ENCODE results near the gene RTP5. TPM values are rescaled to one million over a fixed set of nuclear protein-coding genes. Genes with fewer than 3 reads are reported as not detected.
"Not testable (repeated sequence)": the region's sequence is repeated elsewhere in the genome, so short reads cannot be mapped to it uniquely, and the experiment has no call there.

Gene RTP5
- total and polyA plus RNA-seq, 9 donors = 0.05 to 0.06 (median 0.05) TPM; not detected in 6

- Histone ChIP-seq H3K4me1 (ENCODE audit: control insufficient read depth, insufficient read depth, low read length) (peaks cover 17% of the 10 kb centered on the region), H3K9me3 (replicated peaks; ENCODE audit: control insufficient read depth, low read depth, low read length) (peaks cover 2% of the 10 kb centered on the region), H3K27me3 (ENCODE audit: control insufficient read depth, insufficient read depth, low read length) (peaks cover 14% of the 10 kb centered on the region), H3K27ac (ENCODE audit: low read length) (no peak overlapping the region), H3K4me3 (ENCODE audit: low read length) (no peak overlapping the region), H3K36me3 (ENCODE audit: control insufficient read depth, insufficient read depth, low read length) (no peaks in the 10 kb centered on the region)
- DNase-seq = no peak
- 78% methylated on average over 13 of the region's 15 CpGs for WGBS (ENCODE audit: insufficient coverage)
Observed at GRCh38 chr2:241872313-241872642, 2.7 kb downstream of the RTP5 start.

GRCh38 chr2:241873081-241873802, 3.7 kb downstream of the RTP5 start:
- no peak for DNase-seq
- Histone ChIP-seq H3K9me3 (replicated peaks; ENCODE audit: control insufficient read depth, low read depth, low read length) (peaks cover 2% of the 10 kb centered on the region), H3K36me3 (ENCODE audit: control insufficient read depth, insufficient read depth, low read length) (no peaks in the 10 kb centered on the region), H3K27me3 (ENCODE audit: control insufficient read depth, insufficient read depth, low read length) (peaks cover 6% of the 10 kb centered on the region), H3K4me1 (ENCODE audit: control insufficient read depth, insufficient read depth, low read length) (peaks cover 18% of the 10 kb centered on the region), H3K27ac (ENCODE audit: low read length) (no peak overlapping the region), H3K4me3 (ENCODE audit: low read length) (no peak overlapping the region)
- WGBS (ENCODE audit: insufficient coverage) = 95% methylated on average over 22 of the region's 54 CpGs

- no peaks in the 10 kb centered on the region for H3K36me3 ChIP-seq (ENCODE audit: control insufficient read depth, insufficient read depth, low read length)
- H3K4me3 ChIP-seq (ENCODE audit: low read length) = no peak overlapping the region
- WGBS (ENCODE audit: insufficient coverage) = 100% methylated on average over 1 of the region's 7 CpGs
- H3K4me1 ChIP-seq (ENCODE audit: control insufficient read depth, insufficient read depth, low read length) = peaks cover 16% of the 10 kb centered on the region
- H3K9me3 ChIP-seq (replicated peaks; ENCODE audit: control insufficient read depth, low read depth, low read length) = peaks cover 2% of the 10 kb centered on the region
- H3K27ac ChIP-seq (ENCODE audit: low read length) = no peak overlapping the region
- DNase-seq = no peak
- peaks cover 2% of the 10 kb centered on the region for H3K27me3 ChIP-seq (ENCODE audit: control insufficient read depth, insufficient read depth, low read length)
Observed at GRCh38 chr2:241873803-241874110, 4.2 kb downstream of the RTP5 start.

- H3K4me3 ChIP-seq (ENCODE audit: low read length) = no peak overlapping the region
- no peak overlapping the region for H3K27ac ChIP-seq (ENCODE audit: low read length)
- DNase-seq = no peak
- 83% methylated on average over 16 of the region's 17 CpGs for WGBS (ENCODE audit: insufficient coverage)
- H3K27me3 ChIP-seq (ENCODE audit: control insufficient read depth, insufficient read depth, low read length) = peaks cover under 1% of the 10 kb centered on the region
- no peaks in the 10 kb centered on the region for H3K36me3 ChIP-seq (ENCODE audit: control insufficient read depth, insufficient read depth, low read length)
- H3K9me3 ChIP-seq (replicated peaks; ENCODE audit: control insufficient read depth, low read depth, low read length) = peaks cover 2% of the 10 kb centered on the region
- H3K4me1 ChIP-seq (ENCODE audit: control insufficient read depth, insufficient read depth, low read length) = peaks cover 16% of the 10 kb centered on the region
Observed at GRCh38 chr2:241874277-241874925, 4.9 kb downstream of the RTP5 start.

- not testable (repeated sequence) for H3K9me3 ChIP-seq (replicated peaks; ENCODE audit: control insufficient read depth, low read depth, low read length); H3K4me3 ChIP-seq (ENCODE audit: low read length); H3K27me3 ChIP-seq (ENCODE audit: control insufficient read depth, insufficient read depth, low read length); DNase-seq; H3K27ac ChIP-seq (ENCODE audit: low read length); H3K36me3 ChIP-seq (ENCODE audit: control insufficient read depth, insufficient read depth, low read length)
- peaks cover 15% of the 10 kb centered on the region for H3K4me1 ChIP-seq (ENCODE audit: control insufficient read depth, insufficient read depth, low read length)
- WGBS (ENCODE audit: insufficient coverage) = 61% methylated on average over 9 of the region's 22 CpGs
Observed at GRCh38 chr2:241875754-241876527, 6.4 kb downstream of the RTP5 start.

- DNase-seq = no peak
- 88% methylated on average over 13 of the region's 18 CpGs for WGBS (ENCODE audit: insufficient coverage)
- H3K4me3 ChIP-seq (ENCODE audit: low read length) = no peak overlapping the region
Observed at GRCh38 chr2:241876528-241877196, 7.1 kb downstream of the RTP5 start.

GRCh38 chr2:241877197-241877685, 7.7 kb downstream of the RTP5 start:
- peaks cover 22% of the 10 kb centered on the region for H3K4me1 ChIP-seq (ENCODE audit: control insufficient read depth, insufficient read depth, low read length)
- no peak overlapping the region for H3K27ac ChIP-seq (ENCODE audit: low read length)
- H3K36me3 ChIP-seq (ENCODE audit: control insufficient read depth, insufficient read depth, low read length) = no peaks in the 10 kb centered on the region
- no peaks in the 10 kb centered on the region for H3K27me3 ChIP-seq (ENCODE audit: control insufficient read depth, insufficient read depth, low read length)
- no peak overlapping the region for H3K4me3 ChIP-seq (ENCODE audit: low read length)
- peaks cover 2% of the 10 kb centered on the region for H3K9me3 ChIP-seq (replicated peaks; ENCODE audit: control insufficient read depth, low read depth, low read length)
- no peak for DNase-seq
- 72% methylated on average over 9 of the region's 16 CpGs for WGBS (ENCODE audit: insufficient coverage)

More at GRCh38 chr2:241876528-241877196, 7.1 kb downstream of the RTP5 start:
- H3K27me3 ChIP-seq (ENCODE audit: control insufficient read depth, insufficient read depth, low read length) = no peaks in the 10 kb centered on the region
- peaks cover 2% of the 10 kb centered on the region for H3K9me3 ChIP-seq (replicated peaks; ENCODE audit: control insufficient read depth, low read depth, low read length)
- peaks cover 16% of the 10 kb centered on the region for H3K4me1 ChIP-seq (ENCODE audit: control insufficient read depth, insufficient read depth, low read length)
- H3K36me3 ChIP-seq (ENCODE audit: control insufficient read depth, insufficient read depth, low read length) = no peaks in the 10 kb centered on the region
- no peak overlapping the region for H3K27ac ChIP-seq (ENCODE audit: low read length)

- Histone ChIP-seq H3K27ac (ENCODE audit: low read length) (no peak overlapping the region), H3K4me1 (ENCODE audit: control insufficient read depth, insufficient read depth, low read length) (peaks cover 29% of the 10 kb centered on the region), H3K36me3 (ENCODE audit: control insufficient read depth, insufficient read depth, low read length) (no peaks in the 10 kb centered on the region), H3K9me3 (replicated peaks; ENCODE audit: control insufficient read depth, low read depth, low read length) (peaks cover 2% of the 10 kb centered on the region), H3K27me3 (ENCODE audit: control insufficient read depth, insufficient read depth, low read length) (no peaks in the 10 kb centered on the region), H3K4me3 (ENCODE audit: low read length) (no peak overlapping the region)
- WGBS (ENCODE audit: insufficient coverage) = 74% methylated on average over 9 of the region's 27 CpGs
- DNase-seq = peak; percentile 84
Observed at GRCh38 chr2:241877989-241878970, 8.8 kb downstream of the RTP5 start.

GRCh38 chr2:241879326-241879725, 9.8 kb downstream of the RTP5 start:
- Histone ChIP-seq H3K36me3 (ENCODE audit: control insufficient read depth, insufficient read depth, low read length) (no peaks in the 10 kb centered on the region), H3K27ac (ENCODE audit: low read length) (no peak overlapping the region), H3K9me3 (replicated peaks; ENCODE audit: control insufficient read depth, low read depth, low read length) (peaks cover 2% of the 10 kb centered on the region), H3K27me3 (ENCODE audit: control insufficient read depth, insufficient read depth, low read length) (no peaks in the 10 kb centered on the region), H3K4me1 (ENCODE audit: control insufficient read depth, insufficient read depth, low read length) (peaks cover 29% of the 10 kb centered on the region), H3K4me3 (ENCODE audit: low read length) (no peak overlapping the region)
- DNase-seq = no peak
- 79% methylated on average over 9 of the region's 9 CpGs for WGBS (ENCODE audit: insufficient coverage)

Measured in muscle of leg (tissue), 11 donors.